Upper lobe of left lung (tissue), 4 donors: Measurements from ENCODE around the gene TMEM87A.

Source experiments
- CTCF ChIP-seq, 6 experiments: fragments of 450-650 bp in 4 of 6; fragments of 200-600 bp in 2 of 6; sonication (generic) in 2 of 6; IDR thresholded peaks; one replicate each; pipeline ENCODE4 v1.5.1; 2016 to 2019; ENCODE audit warnings: antibody characterized with exemption in 6 of 6
- EP300 ChIP-seq, 4 donors: sonication (generic); formaldehyde crosslinking; IDR thresholded peaks; one replicate each; pipeline ENCODE4 v1.5.1; 2017; ENCODE audit warnings: antibody characterized with exemption in 4 of 4, control low read depth in 2 of 4
- POLR2A ChIP-seq, 4 donors: fragments of 450-650 bp; IDR thresholded peaks; one replicate each; pipeline ENCODE4 v1.5.1; 2016 to 2017; ENCODE audit warnings: antibody characterized with exemption in 4 of 4, mild to moderate bottlenecking in 2 of 4
- POLR2AphosphoS5 ChIP-seq, 2 donors: sonication (generic); formaldehyde crosslinking; IDR thresholded peaks; one replicate each; pipeline ENCODE4 v1.5.1; 2017; ENCODE audit warnings: antibody characterized with exemption in 2 of 2

- no peak for TF ChIP-seq CTCF (IDR thresholded peaks at IDR 0.05)
- TF ChIP-seq POLR2A (IDR thresholded peaks at IDR 0.05), result no peak
- no peak for TF ChIP-seq POLR2AphosphoS5 (IDR thresholded peaks at IDR 0.05)
- no peak for TF ChIP-seq EP300 (IDR thresholded peaks at IDR 0.05)
Observed at GRCh38 chr15:42283671-42284070, 10.4 kb upstream of the TMEM87A start.
